ENCODE measurements around the gene USP31.

DNA sequence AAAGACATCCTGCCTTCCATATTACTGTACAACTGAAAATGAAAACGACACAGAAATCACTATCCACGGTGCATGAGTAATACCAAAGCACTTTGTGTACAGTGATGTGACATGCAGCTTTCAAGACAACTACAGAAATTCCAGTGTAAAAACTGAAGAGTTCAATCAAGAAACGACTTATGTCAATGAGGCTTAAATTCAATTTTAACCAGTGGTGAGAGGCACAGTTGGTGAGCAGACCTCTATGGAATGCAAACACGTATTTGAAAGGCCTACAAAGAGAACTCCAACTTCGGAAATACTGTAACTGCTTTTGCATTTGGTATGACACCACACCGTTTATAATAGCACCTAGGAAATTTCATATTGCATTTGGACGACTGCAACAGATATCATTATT is 87.6 kb downstream of the USP31 start:
- TF ChIP-seq CTCF (IDR thresholded peaks at IDR 0.05; ENCODE audit: borderline replicate concordance, extremely low read depth, low read length, poor library complexity, severe bottlenecking), result no peak
- TF ChIP-seq EZH2 (IDR thresholded peaks at IDR 0.05; ENCODE audit: borderline replicate concordance, low read depth, low read length, severe bottlenecking), result no peak
